ENCODE measurements around the gene AGXT2. TPM values are rescaled to one million over a fixed set of nuclear protein-coding genes. Genes with fewer than 3 reads are reported as not detected.

AGXT2 gene
- total RNA-seq, 1 experiment from 2014 or later: not detected

GRCh38 chr5:35092703-35093102 is 45.0 kb upstream of the AGXT2 start:
- Histone ChIP-seq H3K4me1 (ENCODE audit: insufficient read depth, low read length) (no peaks in the 10 kb centered on the region), H3K27ac (ENCODE audit: insufficient read length, low read depth, low read length) (no peak overlapping the region), H3K23me2 (ENCODE audit: insufficient read length, low read depth, low read length, poor library complexity, severe bottlenecking) (no peaks in the 10 kb centered on the region), H4K20me1 (ENCODE audit: control insufficient read depth, insufficient read depth, insufficient read length) (no peaks in the 10 kb centered on the region), H3K79me1 (ENCODE audit: insufficient read depth, low read depth, low read length, poor library complexity, severe bottlenecking) (no peaks in the 10 kb centered on the region), H2BK120ac (ENCODE audit: low read depth, low read length, poor library complexity, severe bottlenecking) (no peak overlapping the region), H2BK5ac (ENCODE audit: insufficient read length, low read length) (no peak overlapping the region), H3K4me2 (ENCODE audit: insufficient read depth, insufficient read length, low read length) (no peak overlapping the region), H3T11ph (ENCODE audit: low read length) (no peak overlapping the region), H2BK15ac (ENCODE audit: low read depth, low read length) (no peak overlapping the region), H4K5ac (ENCODE audit: insufficient read length, low read depth, low read length) (no peak overlapping the region), H3K27me3 (ENCODE audit: insufficient read depth, low read length) (no peaks in the 10 kb centered on the region), H3K9ac (ENCODE audit: extremely low read depth, insufficient read length, low read length) (no peak overlapping the region), H3K14ac (ENCODE audit: insufficient read depth, low read length) (no peak overlapping the region), H3K4ac (ENCODE audit: low read depth, low read length) (no peak overlapping the region), H2BK20ac (ENCODE audit: low read depth, low read length, poor library complexity, severe bottlenecking) (no peak overlapping the region), H3K56ac (ENCODE audit: insufficient read length, low read depth, low read length) (no peak overlapping the region), H3K23ac (ENCODE audit: insufficient read length, low read depth, low read length) (no peak overlapping the region), H2AFZ (ENCODE audit: low read length) (no peak overlapping the region), H3K18ac (ENCODE audit: insufficient read length, low read depth, low read length) (no peak overlapping the region), H4K8ac (replicated peaks; ENCODE audit: insufficient read length, low read depth, low read length) (no peak overlapping the region), H2AK5ac (ENCODE audit: insufficient read length, low read length) (no peak overlapping the region), H3K79me2 (ENCODE audit: insufficient read depth, low read length) (no peaks in the 10 kb centered on the region), H4K91ac (ENCODE audit: insufficient read length, low read depth, low read length) (no peak overlapping the region), H2BK12ac (ENCODE audit: insufficient read length, low read depth, low read length) (no peak overlapping the region), H3K9me3 (ENCODE audit: control insufficient read depth, low read depth, low read length) (no peaks in the 10 kb centered on the region)
- TF ChIP-seq CTCF (conservative IDR thresholded peaks at IDR 0.05): no peak
- H3K4me1 Mint-ChIP-seq: peaks cover 18 to 20% of the 10 kb centered on the region in 2 experiments
- H3K27ac Mint-ChIP-seq: no peak overlapping the region
- DNase-seq: no peak
- no CpG with 5 or more reads among the region's 2 CpGs for WGBS (ENCODE audit: extremely low coverage, insufficient read length, low lambda C conversion rate)
- no peaks in the 10 kb centered on the region; the same call in 1 of the 2 replicates for H3K27me3 Mint-ChIP-seq (ENCODE audit: low read depth)
- peaks cover 0 to 3% of the 10 kb centered on the region in 2 experiments; a peak in 2 of 5 replicates for H3K9me3 Mint-ChIP-seq
- no peak overlapping the region for H3K4me3 Mint-ChIP-seq
- H3K36me3 Mint-ChIP-seq (ENCODE audit: insufficient read depth in 1 of 3, low read depth in 3 of 3): peaks cover 0 to 2% (median 0%) of the 10 kb centered on the region in 3 experiments; a peak in 1 of 7 replicates

Data from H9 (cell line).